ENCODE measurements around the gene WDR27.

- TF ChIP-seq EZH2 (IDR thresholded peaks at IDR 0.05; ENCODE audit: borderline replicate concordance, insufficient read depth, low read length, poor library complexity, severe bottlenecking) (no peak), RAD21 (conservative IDR thresholded peaks at IDR 0.05) (no peak), POLR2AphosphoS5 (IDR thresholded peaks at IDR 0.05) (no peak)
- TF ChIP-seq, protein P1, sequence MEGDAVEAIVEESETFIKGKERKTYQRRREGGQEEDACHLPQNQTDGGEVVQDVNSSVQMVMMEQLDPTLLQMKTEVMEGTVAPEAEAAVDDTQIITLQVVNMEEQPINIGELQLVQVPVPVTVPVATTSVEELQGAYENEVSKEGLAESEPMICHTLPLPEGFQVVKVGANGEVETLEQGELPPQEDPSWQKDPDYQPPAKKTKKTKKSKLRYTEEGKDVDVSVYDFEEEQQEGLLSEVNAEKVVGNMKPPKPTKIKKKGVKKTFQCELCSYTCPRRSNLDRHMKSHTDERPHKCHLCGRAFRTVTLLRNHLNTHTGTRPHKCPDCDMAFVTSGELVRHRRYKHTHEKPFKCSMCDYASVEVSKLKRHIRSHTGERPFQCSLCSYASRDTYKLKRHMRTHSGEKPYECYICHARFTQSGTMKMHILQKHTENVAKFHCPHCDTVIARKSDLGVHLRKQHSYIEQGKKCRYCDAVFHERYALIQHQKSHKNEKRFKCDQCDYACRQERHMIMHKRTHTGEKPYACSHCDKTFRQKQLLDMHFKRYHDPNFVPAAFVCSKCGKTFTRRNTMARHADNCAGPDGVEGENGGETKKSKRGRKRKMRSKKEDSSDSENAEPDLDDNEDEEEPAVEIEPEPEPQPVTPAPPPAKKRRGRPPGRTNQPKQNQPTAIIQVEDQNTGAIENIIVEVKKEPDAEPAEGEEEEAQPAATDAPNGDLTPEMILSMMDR (IDR thresholded peaks at IDR 0.05; ENCODE audit: poor library complexity, severe bottlenecking), result no peak
Observed at GRCh38 chr6:169513478-169514193, 188.2 kb downstream of the WDR27 start.

Measured in neural cell (in vitro differentiated cells).